ENCODE data around the gene POC1A.

POC1A gene

DNA sequence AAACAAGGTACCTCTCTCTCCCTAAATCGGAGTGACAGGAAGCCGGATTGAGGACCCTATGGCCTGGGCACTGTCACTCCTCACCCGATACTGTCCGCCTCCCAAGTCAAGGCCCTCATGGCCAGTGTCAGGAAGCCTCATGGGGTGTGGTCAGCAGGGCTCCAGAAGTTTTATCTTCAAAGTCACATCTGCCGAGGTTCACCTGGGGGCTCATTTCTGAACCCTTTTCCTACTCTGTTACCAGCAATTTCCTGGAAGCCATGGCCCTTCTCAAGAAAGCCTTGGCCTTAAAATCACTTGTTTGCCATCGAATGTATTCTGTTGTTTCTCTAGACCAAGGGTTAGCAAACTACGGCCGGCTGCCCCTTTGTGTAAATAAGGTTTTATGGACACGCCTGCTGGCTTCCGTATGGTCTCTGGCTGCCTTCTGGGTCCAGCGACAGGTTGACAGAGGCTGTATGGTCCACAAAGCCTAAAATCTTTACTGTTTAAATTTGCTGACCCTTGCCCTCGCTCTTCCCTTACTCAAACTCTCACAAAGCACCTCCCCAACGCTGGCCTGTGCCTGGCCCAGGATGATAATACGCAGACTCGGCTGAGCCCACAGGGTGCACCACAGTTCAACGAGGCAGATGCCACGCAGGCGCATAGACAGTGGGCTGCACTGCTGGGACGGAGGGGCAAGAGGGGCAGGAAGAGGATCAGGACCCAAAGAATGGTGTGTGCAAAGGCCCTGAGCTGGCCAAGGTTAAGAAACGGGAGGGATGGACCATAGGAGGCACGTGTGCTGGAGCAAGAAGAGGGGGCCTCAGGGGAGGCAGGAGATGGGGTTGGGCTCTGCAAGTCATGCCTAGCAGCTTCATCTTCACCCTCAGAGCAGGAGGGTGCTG, 73.1 kb downstream of the POC1A start:
- no peak for TF ChIP-seq POLR2A (IDR thresholded peaks at IDR 0.05; ENCODE audit: low read length)
- no peak for TF ChIP-seq GATA1 (IDR thresholded peaks at IDR 0.05; ENCODE audit: low read depth, low read length)
- DNase-seq, result no peak

DNA sequence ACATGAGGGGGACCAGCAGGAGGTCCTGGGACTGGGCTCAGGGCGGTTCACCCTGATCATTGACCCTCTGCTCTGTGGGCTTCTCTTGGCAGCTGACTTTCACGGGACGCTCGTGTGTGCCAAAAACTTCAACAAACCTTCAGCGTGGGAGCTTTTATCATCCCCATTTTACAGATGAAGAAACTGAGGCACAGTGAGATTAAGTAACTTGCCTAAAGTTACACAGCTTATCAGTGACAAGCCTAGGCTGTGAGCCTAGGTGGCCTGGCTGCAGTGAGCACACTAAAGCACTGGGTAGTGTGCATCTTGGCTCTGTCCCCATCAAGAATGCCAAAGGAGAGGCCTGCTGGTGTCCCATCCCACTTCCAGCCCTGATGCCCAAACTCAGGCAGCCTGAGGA, 74.3 kb downstream of the POC1A start:
- DNase-seq, result no peak
- TF ChIP-seq POLR2A (IDR thresholded peaks at IDR 0.05; ENCODE audit: low read length), result no peak
- TF ChIP-seq GATA1 (IDR thresholded peaks at IDR 0.05; ENCODE audit: low read depth, low read length), result no peak

DNA sequence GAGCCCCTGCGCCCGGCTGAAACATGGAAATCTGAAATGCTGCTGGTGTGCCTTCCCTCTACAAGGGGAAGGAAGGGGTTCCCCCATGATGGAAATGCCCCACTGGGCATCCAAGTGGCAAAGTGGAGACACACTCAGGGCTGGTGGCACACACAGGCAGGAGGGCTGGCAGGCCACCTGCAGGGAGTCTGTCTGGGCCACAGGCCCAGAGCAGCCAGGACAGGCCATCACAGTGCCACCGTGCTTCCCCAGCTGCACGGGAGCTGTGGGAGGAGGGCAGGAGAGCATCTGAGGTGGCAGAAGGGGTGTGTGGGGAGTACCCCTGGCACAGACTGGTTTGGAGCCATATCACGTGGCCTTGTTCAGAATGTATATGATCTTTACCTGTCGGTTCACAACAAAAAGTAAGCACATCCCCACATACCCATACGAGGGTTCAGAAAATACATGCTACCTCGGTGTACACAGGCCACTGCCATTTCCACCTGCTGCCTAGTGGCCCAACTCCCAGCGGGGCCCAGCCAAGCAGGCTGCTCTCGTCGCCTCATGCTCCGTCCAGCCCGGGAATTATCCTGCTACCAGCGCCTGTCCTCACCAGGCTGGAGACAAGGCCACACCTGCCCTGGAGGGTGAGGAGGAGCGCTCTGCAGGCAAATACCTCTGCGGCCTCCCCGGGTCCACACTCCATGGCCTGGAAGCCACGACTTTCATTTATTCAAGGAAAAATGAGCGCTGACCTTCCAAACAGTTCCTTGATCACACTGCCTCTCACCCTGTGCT, 75.3 kb downstream of the POC1A start:
- no peak for TF ChIP-seq POLR2A (IDR thresholded peaks at IDR 0.05; ENCODE audit: low read length)
- TF ChIP-seq GATA1 (IDR thresholded peaks at IDR 0.05; ENCODE audit: low read depth, low read length), result no peak

DNA sequence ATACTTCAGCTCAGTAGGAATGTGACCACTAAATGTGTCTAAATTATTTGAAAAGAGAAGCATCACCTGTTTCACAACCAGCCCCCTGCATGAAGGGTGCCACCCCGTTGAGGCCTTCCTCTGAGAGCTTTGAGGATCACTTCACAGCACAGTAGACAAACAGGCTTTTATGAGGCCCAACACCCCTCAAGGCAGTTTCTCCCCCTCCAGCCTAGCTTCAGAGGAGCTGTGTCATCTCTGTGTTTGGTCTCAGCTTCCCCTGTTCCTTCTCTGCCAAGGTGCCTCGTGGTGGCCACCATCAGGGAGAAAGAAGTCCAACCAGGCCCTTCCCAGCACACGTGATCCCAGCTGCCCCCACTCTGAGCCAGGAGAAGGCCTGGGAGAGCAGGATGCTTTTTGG, 76.3 kb downstream of the POC1A start:
- DNase-seq, result no peak
- TF ChIP-seq POLR2A (IDR thresholded peaks at IDR 0.05; ENCODE audit: low read length), result no peak
- no peak for TF ChIP-seq GATA1 (IDR thresholded peaks at IDR 0.05; ENCODE audit: low read depth, low read length)

More for the DNA sequence above, 75.3 kb downstream of the POC1A start:
- DNase-seq, result no peak

DNA sequence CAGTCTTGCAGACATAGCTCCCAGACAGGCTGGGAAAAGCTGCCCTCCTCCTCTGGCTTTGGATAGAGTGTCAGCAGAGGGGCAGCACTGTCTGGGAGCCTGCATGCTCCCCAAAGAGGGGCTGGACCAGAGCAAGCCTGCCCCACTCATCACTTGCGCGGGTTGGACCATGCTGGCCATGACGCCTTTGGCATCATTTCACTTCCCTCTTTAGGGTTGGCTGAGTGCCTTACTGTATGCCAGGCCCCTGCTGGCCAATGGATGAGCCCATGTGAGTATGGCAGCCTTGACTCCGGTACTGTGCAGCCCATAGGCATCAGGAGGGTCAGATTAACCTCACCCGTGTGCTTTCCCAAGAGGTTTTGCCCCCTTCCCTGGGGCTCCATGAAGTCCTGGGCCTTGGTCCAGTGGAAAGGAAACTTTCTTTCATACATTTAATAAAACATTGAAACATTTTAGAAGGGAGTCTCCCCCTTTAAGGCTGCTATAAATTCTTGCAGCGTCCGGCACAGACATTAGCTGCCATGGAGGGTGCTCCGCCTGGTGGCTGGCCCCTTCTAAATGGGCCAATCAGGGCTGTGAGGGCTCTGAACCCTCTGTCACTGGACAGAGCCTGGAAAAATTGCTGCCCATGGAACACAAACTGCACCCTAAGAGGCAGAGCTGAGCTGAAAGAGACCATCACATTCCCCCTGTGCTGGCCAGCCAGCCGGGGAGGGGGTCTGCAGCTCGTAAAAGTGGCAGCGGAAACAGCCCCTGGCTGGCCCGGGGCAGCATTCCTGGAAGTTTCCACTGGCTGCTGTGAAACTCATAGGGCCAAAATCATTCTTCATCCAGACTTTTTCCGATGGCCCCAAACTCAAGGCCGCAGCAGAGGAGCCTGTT, 77.1 kb downstream of the POC1A start:
- DNase-seq, result no peak
- TF ChIP-seq GATA1 (IDR thresholded peaks at IDR 0.05; ENCODE audit: low read depth, low read length) (no peak), POLR2A (IDR thresholded peaks at IDR 0.05; ENCODE audit: low read length) (no peak)

DNA sequence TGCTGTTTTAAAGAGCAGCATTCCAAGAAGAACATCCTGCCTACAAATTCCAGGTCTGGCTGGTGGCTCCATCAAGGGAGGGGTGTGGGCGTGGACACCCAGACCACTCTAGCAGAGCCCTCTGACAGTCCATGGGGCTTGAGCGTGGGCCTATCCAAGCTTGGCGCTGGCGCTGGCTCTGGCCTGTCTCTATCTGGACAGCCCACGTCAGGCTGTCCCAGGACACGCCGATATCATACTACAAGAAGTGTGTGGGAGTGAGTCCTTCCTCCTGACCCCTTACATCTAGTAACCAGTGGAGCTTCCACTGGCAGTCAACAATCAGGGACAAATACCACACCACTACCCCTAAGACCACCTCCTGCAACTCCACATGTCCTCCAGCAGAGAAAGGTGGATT, 80.7 kb downstream of the POC1A start:
- no peak for DNase-seq
- no peak for TF ChIP-seq GATA1 (IDR thresholded peaks at IDR 0.05; ENCODE audit: low read depth, low read length)
- no peak for TF ChIP-seq POLR2A (IDR thresholded peaks at IDR 0.05; ENCODE audit: low read length)

DNA sequence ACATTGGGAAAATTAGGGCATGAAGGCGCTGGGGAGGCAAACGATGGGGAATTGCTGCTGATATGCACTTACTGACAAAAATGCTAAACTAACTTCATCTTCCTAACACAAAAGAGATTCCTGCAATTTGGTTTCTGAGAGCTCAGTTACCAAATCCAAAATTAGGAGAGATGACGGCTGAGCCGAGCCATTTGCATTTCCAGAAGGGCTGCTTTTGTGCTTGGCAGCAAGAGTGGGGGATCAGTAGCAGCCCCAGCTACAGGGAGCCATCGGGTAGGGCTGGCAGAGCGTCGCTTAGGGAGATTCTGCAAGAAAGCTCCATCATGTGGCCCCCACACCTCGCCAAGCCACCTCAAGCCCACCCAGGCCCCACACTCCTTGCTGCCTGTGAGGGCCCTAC, 81.8 kb downstream of the POC1A start:
- DNase-seq, result no peak
- TF ChIP-seq GATA1 (IDR thresholded peaks at IDR 0.05; ENCODE audit: low read depth, low read length) (no peak), POLR2A (IDR thresholded peaks at IDR 0.05; ENCODE audit: low read length) (no peak)

DNA sequence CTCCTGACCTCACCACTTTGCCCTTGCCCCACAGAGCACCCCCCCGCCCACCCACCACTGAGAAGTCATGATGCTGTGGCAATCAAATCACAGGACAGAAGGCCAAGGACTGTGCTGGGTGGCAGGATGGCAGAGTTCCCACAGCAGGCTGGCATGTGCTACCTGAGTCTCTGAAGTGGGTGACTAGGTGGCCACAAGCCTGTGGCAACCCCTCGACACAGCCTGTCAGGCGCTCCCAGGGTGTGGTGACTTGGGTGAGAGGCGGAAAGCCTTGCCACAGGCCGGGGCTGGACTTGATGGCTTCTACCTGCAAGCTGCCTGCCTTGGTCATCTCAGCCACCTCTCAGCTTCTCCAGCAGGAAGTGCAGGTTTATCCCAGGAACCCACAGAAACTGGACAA, 82.2 kb downstream of the POC1A start:
- no peak for DNase-seq
- no peak for TF ChIP-seq POLR2A (IDR thresholded peaks at IDR 0.05; ENCODE audit: low read length)
- TF ChIP-seq GATA1 (IDR thresholded peaks at IDR 0.05; ENCODE audit: low read depth, low read length), result no peak

DNA sequence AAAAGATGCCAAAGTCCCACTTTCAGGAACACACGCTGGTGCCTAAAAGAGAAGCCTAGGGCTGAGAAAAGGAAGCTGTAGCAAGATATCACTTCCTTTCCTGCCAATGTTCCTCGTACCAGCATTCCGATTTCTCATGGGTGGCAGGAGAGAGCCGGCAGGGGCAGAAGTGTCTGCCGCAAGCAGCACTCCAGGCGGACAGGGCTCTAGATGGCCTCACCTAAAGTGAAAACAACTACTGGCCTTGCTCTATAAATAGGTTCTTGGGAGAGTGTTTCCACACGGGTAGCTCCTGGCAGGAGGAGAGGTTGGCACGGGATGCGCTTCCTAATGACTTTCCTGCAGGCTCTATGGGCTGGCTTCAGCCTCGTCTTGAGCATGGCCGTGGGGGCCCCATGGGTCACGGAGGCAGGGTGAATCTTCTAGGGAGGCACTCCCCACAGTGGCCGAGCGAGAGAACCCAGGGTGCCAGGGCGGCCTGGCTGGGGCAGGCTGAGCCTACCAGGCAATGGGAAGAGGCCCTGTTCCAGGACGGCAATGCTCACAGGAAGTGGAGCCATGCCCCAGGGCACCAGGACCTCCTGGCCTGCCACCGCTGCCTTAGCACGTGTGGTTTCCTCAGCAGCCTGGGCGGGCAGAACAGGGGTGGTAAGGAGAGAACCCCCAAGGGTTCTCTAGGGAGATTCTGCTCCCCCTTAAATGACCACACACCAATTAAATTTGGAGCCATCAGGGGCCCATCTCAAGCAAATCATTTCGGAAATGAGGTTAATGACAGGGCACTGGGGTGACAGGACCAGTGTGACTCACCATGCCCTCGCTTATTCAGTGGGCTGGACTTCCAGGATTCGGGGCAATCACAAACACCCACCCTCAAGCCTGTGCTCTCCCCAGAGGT, 83.2 kb downstream of the POC1A start:
- no peak for DNase-seq
- no peak for TF ChIP-seq POLR2A (IDR thresholded peaks at IDR 0.05; ENCODE audit: low read length)
- TF ChIP-seq GATA1 (IDR thresholded peaks at IDR 0.05; ENCODE audit: low read depth, low read length), result no peak

DNA sequence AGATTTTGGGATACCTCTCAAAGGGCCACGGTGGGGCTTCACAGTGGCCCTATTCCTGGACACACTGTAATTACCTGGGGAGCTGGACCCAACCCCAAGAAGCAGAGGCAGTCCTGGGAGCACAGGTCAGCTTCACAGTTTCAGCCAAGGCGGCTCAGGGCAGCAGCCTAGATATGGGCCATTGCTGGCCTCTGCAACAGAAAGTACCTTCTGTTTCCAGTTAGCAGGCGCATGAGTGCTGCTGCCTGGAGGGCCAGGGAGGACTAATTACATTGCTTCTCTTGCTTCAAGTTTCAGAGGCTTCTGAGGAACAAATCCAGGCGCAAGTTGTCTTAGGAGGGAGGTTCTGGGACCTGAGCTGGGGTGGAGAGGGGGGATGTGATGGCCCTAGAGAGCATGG, 84.4 kb downstream of the POC1A start:
- TF ChIP-seq POLR2A (IDR thresholded peaks at IDR 0.05; ENCODE audit: low read length) (no peak), GATA1 (IDR thresholded peaks at IDR 0.05; ENCODE audit: low read depth, low read length) (no peak)

DNA sequence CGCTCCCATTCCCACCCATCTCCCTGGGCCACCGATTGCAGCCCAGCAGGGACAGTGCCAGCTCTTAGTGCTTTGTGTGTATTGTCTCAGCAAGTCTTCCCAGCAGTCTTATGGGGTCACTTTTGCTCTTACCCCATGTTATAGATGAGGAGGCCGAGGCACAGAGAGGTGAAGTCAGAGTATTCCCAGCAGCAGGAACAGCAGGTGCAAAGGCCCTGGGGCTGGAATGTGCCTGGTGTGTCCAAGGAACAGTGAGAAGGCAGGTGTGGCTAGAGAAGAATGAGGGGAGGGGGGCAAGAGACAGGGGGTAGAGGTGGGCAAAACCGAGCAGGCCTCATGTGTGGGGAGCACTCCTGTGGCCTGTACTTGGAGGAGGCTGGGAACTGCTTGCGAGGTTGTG, 85.1 kb downstream of the POC1A start:
- TF ChIP-seq POLR2A (IDR thresholded peaks at IDR 0.05; ENCODE audit: low read length), result no peak
- no peak for TF ChIP-seq GATA1 (IDR thresholded peaks at IDR 0.05; ENCODE audit: low read depth, low read length)
- DNase-seq, result no peak

More for the DNA sequence above, 84.4 kb downstream of the POC1A start:
- DNase-seq, result no peak

DNA sequence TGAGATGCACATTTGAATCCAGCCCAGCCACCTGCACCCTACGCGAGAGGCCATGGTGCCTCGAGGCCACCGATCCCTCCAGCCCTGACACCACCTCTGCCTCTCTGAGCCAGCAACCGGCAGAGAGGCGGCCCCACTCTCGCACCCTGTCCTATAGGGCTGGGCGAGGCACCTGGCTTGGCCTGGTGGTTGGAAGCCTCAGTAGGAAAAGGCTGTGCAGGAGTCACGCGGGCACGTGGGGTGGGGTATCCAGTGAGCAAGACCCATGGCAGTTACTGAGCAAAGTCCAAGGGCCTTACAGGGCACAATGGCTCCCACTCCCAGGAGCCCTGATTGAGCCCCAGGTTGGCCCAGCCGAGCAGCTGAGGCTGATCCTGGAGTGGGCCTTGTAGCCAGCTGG, 85.5 kb downstream of the POC1A start:
- no peak for TF ChIP-seq POLR2A (IDR thresholded peaks at IDR 0.05; ENCODE audit: low read length)
- no peak for TF ChIP-seq GATA1 (IDR thresholded peaks at IDR 0.05; ENCODE audit: low read depth, low read length)
- DNase-seq, result no peak

Data from erythroblast (primary cell).